Activated T-helper 17 cell treated with anti-CD3 and anti-CD28 coated beads, Interleukin-2, amount 50 U/mL, for 72 hours (primary cell): ENCODE results near the gene SCYGR6. TPM values are rescaled to one million over a fixed set of nuclear protein-coding genes. Genes with fewer than 3 reads are reported as not detected.
"Not testable (repeated sequence)": the region's sequence is repeated elsewhere in the genome, so short reads cannot be mapped to it uniquely, and the experiment has no call there.

ENCODE experiments used
- ATAC-seq: fragments of 150-1000 bp; cut with Tn5 transposase; replicated peaks from 2 replicates; pipeline ENCODE4 v1.10.0; 2021; ENCODE audit warnings: mild to moderate bottlenecking, moderate library complexity
- H3K27ac Mint-ChIP-seq: one replicate; pipeline ENCODE4 v1.8.0; 2022; ENCODE audit warnings: mixed read lengths
- H3K27me3 Mint-ChIP-seq: one replicate; pipeline ENCODE4 v1.8.0; 2022; ENCODE audit warnings: mixed read lengths
- H3K36me3 Mint-ChIP-seq: one replicate; pipeline ENCODE4 v1.8.0; 2022; ENCODE audit warnings: low read depth, mild to moderate bottlenecking, mixed read lengths
- H3K4me1 Mint-ChIP-seq: one replicate; pipeline ENCODE4 v1.8.0; 2022; ENCODE audit warnings: mixed read lengths
- H3K4me3 Mint-ChIP-seq: one replicate; pipeline ENCODE4 v1.8.0; 2022; ENCODE audit warnings: mild to moderate bottlenecking, mixed read lengths
- H3K9me3 Mint-ChIP-seq: one replicate; pipeline ENCODE4 v1.8.0; 2022; ENCODE audit warnings: mixed read lengths
- total RNA-seq, 2 donors: library from RNA; stranded (reverse); gene quantifications; one replicate each; pipeline ENCODE4 v1.2.3, GENCODE V29; 2022

The SCYGR6 gene
- total RNA-seq, 2 donors from 2014 or later = not detected

DNA sequence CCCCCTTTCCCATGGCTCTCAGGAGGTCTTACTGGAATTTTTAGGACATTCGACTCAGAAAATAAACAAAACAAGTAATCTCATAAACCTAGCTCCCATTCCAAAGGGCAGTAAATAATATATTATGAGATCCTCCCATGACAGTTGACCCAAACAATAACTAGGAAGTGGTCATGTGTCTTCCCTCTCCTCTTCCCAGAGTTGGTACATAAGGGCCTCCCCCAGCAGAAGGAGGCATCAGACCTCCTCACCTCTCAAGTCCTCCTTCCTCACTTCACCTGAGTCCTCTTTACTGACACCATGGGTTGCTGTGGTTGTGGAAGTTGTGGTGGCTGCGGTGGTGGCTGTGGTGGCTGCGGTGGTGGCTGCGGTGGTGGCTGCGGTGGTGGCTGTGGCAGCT is 3.5 kb upstream of the SCYGR6 start, which contains the start of gene SCYGR7:
TSS of gene SCYGR7 (plus strand) at position 301 of the 400 bp plus-strand sequence. CDS start at position 301, 0 bp downstream.
- Mint-ChIP-seq H3K27me3 (peaks cover 13% of the 10 kb centered on the region), H3K4me3 (no peak within 1 kb of the TSS), H3K36me3 (no peaks in the 10 kb centered on the region), H3K9me3 (no peaks in the 10 kb centered on the region), H3K27ac (no peak within 1 kb of the TSS), H3K4me1 (no peaks in the 10 kb centered on the region)
- no peak for ATAC-seq

DNA sequence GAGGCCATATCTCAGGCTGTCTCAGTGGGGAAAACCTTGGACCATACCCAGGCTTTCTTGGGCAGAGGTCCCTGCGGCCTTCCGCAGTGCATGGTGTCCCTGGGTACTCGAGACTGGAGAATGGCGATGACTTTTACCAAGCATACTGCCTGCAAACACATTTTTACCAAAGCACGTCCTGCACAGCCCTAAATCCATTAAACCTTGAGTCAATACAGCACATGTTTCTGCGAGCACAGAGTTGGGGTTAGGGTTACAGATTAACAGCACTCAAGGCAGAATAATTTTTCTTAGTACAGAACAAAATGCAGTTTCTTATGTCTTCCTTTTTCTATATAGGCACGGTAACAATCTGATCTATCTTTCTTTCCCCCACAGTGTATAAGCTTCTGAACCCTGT is 1.7 kb downstream of the SCYGR6 start:
- H3K27me3 Mint-ChIP-seq = peaks cover 11% of the 10 kb centered on the region
- not testable (repeated sequence) for H3K36me3 Mint-ChIP-seq, H3K4me1 Mint-ChIP-seq, ATAC-seq, H3K27ac Mint-ChIP-seq, H3K4me3 Mint-ChIP-seq, H3K9me3 Mint-ChIP-seq

DNA sequence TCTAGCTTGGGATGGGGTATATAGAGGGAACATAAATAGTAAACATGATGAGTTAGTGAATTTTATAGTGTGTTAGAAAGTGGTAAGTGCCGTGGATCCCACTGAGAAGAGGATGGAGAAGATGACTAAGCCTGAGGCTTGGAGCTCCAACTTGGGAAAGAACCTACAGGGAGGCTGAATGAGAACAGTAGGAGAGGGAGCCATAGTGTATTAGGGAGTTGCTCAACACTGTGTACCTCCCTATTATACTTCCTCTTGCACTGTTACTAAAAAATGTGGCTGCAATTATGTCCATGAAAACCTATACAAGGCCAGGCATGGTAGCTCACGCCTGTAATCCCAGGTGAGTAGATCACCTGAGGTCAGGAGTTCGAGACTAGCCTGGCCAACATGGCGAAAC is 3.9 kb downstream of the SCYGR6 start:
- H3K4me3 Mint-ChIP-seq = no peak overlapping the region
- H3K27ac Mint-ChIP-seq = no peak overlapping the region
- ATAC-seq = no peak
- no peaks in the 10 kb centered on the region for H3K36me3 Mint-ChIP-seq
- peaks cover 11% of the 10 kb centered on the region for H3K27me3 Mint-ChIP-seq
- no peaks in the 10 kb centered on the region for H3K4me1 Mint-ChIP-seq
- H3K9me3 Mint-ChIP-seq = no peaks in the 10 kb centered on the region

GRCh38 chr2:227719641-227720040 is 4.9 kb downstream of the SCYGR6 start:
- ATAC-seq = no peak
- Mint-ChIP-seq H3K4me3 (no peak overlapping the region), H3K27ac (no peak overlapping the region), H3K27me3 (peaks cover 8% of the 10 kb centered on the region), H3K9me3 (no peaks in the 10 kb centered on the region), H3K36me3 (no peaks in the 10 kb centered on the region), H3K4me1 (no peaks in the 10 kb centered on the region)

DNA sequence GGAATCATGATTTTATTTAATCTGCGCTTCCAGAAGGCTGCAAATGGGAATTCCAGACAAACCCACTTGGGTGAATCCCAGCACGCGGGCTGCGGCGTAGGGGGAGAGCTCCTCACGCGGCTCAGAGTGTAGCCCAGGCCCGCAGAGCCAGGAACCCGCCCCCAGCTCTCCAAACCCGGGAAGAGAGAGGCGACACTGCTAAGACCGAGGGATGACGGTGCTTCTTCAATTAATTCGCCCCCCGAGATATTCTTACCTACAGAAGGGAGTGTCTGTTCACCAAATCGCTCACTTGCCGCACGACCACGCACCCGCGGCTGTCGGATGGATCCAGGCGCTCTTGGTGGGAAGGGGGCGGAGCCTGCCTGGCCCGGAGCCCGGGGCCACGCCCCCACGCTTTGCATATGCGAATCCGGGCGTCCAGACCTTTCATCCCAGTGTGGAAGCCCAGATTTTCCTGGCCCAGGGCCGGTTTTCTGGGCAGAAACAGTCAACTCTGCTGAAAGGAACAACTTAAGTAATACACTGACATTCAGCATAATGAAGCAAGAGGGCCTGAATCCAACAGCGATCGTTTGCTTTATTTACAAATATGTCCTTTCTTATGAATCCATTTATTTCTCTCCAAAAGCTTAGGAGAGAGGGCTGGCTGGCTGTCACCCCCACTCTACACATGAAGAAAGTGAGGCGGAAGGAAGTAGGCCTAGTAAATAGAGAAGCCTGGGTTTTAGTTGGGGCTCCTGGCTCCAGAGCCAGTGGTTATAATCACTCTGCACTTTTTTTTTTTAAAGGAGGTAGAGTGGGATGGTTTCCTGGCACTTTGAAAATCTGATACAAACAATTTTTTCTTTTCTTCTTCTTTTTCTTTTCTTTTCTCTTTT is 6.6 kb downstream of the SCYGR6 start, which contains the start of gene SLC19A3:
TSS of gene SLC19A3 (minus strand) at position 342 of the 881 bp plus-strand sequence. CDS start 15,710 bp downstream, outside the sequence.
- Mint-ChIP-seq H3K4me3 (peak within 1 kb of the TSS; percentile 20), H3K27me3 (peaks cover 8% of the 10 kb centered on the region)
- ATAC-seq = peak; percentile 39

GRCh38 chr2:227716501-227716900 is 8.1 kb downstream of the SCYGR6 start:
- no peak for ATAC-seq
- Mint-ChIP-seq H3K9me3 (no peaks in the 10 kb centered on the region), H3K4me1 (no peaks in the 10 kb centered on the region)

More for the DNA sequence above, 6.6 kb downstream of the SCYGR6 start, which contains the start of gene SLC19A3:
- Mint-ChIP-seq H3K9me3 (no peaks in the 10 kb centered on the region), H3K27ac (no peak within 1 kb of the TSS), H3K4me1 (no peaks in the 10 kb centered on the region), H3K36me3 (no peaks in the 10 kb centered on the region)

GRCh38 chr2:227713291-227713690 is 11.3 kb downstream of the SCYGR6 start:
- peaks cover 7% of the 10 kb centered on the region for H3K27me3 Mint-ChIP-seq
- no peak overlapping the region for H3K4me3 Mint-ChIP-seq
- no peak overlapping the region for H3K27ac Mint-ChIP-seq
- H3K36me3 Mint-ChIP-seq = no peaks in the 10 kb centered on the region
- ATAC-seq = no peak
- no peaks in the 10 kb centered on the region for H3K4me1 Mint-ChIP-seq
- H3K9me3 Mint-ChIP-seq = no peaks in the 10 kb centered on the region

More at GRCh38 chr2:227716501-227716900, 8.1 kb downstream of the SCYGR6 start:
- Mint-ChIP-seq H3K36me3 (no peaks in the 10 kb centered on the region), H3K4me3 (no peak overlapping the region), H3K27ac (no peak overlapping the region), H3K27me3 (peaks cover 5% of the 10 kb centered on the region)

- Mint-ChIP-seq H3K4me3 (no peak overlapping the region), H3K27ac (no peak overlapping the region)
- ATAC-seq = no peak
These were observed 13.6 kb downstream of the SCYGR6 start for GRCh38 chr2:227710986-227711385.

DNA sequence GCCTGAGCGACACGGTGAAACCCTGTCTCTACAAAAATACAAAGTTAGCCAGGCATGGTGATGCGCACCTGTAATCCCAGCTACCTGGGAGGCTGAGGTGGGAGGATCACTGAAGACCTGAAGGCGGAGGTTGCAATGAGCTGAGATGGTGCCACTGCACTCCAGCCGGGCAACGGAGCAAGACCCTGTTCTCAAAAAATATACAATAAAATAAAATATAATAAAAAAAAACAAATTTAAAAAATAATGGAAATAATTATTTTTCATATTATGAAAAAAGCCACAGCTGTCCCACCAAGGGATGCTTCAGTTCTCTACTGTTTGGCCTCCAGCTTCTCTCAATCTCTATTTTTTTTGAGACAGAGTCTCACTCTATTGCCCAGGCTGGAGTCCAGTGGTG is 17.2 kb downstream of the SCYGR6 start:
- no peak for ATAC-seq

More at GRCh38 chr2:227710986-227711385, 13.6 kb downstream of the SCYGR6 start:
- H3K4me1 Mint-ChIP-seq = no peaks in the 10 kb centered on the region
- H3K27me3 Mint-ChIP-seq = peaks cover 17% of the 10 kb centered on the region
- H3K9me3 Mint-ChIP-seq = no peaks in the 10 kb centered on the region
- no peaks in the 10 kb centered on the region for H3K36me3 Mint-ChIP-seq

DNA sequence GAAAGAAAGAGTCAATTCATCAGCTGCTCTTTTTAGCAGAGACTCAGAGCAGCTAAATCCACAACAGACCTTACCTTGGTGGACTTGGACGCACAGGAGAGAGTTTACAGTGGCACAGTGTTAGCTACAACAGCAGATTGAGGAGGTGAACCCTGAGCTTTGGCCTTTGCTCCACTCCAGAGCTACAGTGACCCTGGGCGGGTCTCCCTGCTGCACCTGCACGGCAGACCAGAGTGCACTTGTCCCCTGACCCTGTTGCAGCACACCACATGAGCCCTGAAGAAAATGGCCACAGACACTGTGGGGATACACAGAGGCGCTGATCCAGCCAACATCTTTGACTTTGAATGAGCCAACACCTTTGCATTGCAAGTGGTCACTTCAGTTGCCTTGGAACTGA is 17.7 kb downstream of the SCYGR6 start:
- peaks cover 32% of the 10 kb centered on the region for H3K27me3 Mint-ChIP-seq
- no peak overlapping the region for H3K4me3 Mint-ChIP-seq
- no peaks in the 10 kb centered on the region for H3K4me1 Mint-ChIP-seq
- H3K36me3 Mint-ChIP-seq = no peaks in the 10 kb centered on the region
- ATAC-seq = no peak
- H3K27ac Mint-ChIP-seq = no peak overlapping the region
- no peaks in the 10 kb centered on the region for H3K9me3 Mint-ChIP-seq

More for the DNA sequence above, 17.2 kb downstream of the SCYGR6 start:
- H3K36me3 Mint-ChIP-seq = no peaks in the 10 kb centered on the region
- H3K27me3 Mint-ChIP-seq = peaks cover 32% of the 10 kb centered on the region
- no peaks in the 10 kb centered on the region for H3K9me3 Mint-ChIP-seq
- no peaks in the 10 kb centered on the region for H3K4me1 Mint-ChIP-seq
- no peak overlapping the region for H3K27ac Mint-ChIP-seq
- no peak overlapping the region for H3K4me3 Mint-ChIP-seq

- Mint-ChIP-seq H3K4me1 (no peaks in the 10 kb centered on the region), H3K36me3 (no peaks in the 10 kb centered on the region), H3K4me3 (no peak overlapping the region), H3K9me3 (no peaks in the 10 kb centered on the region), H3K27me3 (peaks cover 36% of the 10 kb centered on the region), H3K27ac (no peak overlapping the region)
- no peak for ATAC-seq
These were observed 20.6 kb downstream of the SCYGR6 start for GRCh38 chr2:227703961-227704360.

DNA sequence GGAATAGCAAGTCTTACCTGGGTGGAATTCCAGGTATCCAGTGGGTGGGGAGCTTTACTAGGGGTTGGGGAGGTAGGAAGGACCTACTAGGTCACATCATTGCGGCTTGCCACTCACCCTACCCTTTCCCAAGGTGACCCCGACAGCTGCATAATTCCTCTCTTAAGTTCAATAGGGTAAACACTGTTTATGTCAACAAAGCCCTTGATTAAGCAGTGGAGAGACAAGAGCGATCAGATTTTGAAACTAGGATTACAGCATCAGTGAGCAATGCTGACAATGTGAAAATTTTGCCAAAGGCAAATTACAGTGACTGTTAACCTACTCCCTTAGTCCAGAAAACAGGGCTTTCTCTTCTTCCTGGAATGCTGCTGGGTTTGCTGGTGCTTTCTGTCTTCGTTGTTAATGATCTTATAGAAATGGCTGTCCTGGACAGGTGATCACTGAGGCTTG is 21.3 kb downstream of the SCYGR6 start:
- no peak for ATAC-seq
- Mint-ChIP-seq H3K27me3 (peaks cover 34% of the 10 kb centered on the region), H3K4me1 (no peaks in the 10 kb centered on the region), H3K27ac (no peak overlapping the region), H3K36me3 (no peaks in the 10 kb centered on the region), H3K4me3 (no peak overlapping the region), H3K9me3 (no peaks in the 10 kb centered on the region)

- Mint-ChIP-seq H3K27me3 (peaks cover 28% of the 10 kb centered on the region), H3K4me1 (no peaks in the 10 kb centered on the region), H3K36me3 (no peaks in the 10 kb centered on the region), H3K27ac (no peak overlapping the region), H3K9me3 (no peaks in the 10 kb centered on the region), H3K4me3 (no peak overlapping the region)
- no peak for ATAC-seq
These were observed 23.0 kb downstream of the SCYGR6 start for GRCh38 chr2:227701556-227701955.

DNA sequence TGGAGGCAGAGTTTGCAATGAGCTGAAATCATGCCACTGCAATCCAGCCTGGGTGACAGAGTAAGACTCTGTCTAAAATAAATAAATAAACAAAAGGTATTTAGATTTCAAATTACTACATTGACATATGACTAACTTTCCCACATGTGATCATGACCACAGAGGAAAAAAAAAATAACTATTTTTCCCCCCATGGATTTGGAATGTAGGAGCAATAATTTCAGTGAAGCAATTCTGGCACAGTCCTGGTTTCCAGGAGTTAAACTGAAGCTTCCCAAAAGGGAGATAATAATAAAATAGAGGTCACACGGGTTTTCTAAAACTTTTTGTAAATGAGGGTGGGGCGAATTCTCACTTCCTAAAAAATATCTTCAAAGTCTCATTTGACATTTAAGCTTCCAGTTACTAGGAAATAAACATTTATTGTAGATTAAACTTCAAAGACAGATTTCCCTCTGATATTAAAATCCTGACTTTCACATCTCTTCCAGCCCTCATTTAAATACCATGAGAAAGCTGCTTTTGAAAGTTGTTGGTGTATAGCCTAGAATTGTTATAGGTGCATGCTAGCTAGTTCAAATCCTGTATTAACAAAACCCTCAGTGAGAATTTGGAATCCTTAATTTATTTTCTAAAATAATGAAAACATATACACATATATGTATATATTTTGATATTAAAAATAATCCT is 27.4 kb downstream of the SCYGR6 start:
- Mint-ChIP-seq H3K4me1 (no peaks in the 10 kb centered on the region), H3K4me3 (no peak overlapping the region), H3K9me3 (no peaks in the 10 kb centered on the region), H3K27me3 (peaks cover 24% of the 10 kb centered on the region), H3K36me3 (no peaks in the 10 kb centered on the region), H3K27ac (no peak overlapping the region)
- no peak for ATAC-seq
